ENCODE measurements around the gene PPIF. TPM values are rescaled to one million over a fixed set of nuclear protein-coding genes. Genes with fewer than 3 reads are reported as not detected.

Gene PPIF
- total RNA-seq, 1 experiment from 2014 or later = 47.2 TPM

DNA sequence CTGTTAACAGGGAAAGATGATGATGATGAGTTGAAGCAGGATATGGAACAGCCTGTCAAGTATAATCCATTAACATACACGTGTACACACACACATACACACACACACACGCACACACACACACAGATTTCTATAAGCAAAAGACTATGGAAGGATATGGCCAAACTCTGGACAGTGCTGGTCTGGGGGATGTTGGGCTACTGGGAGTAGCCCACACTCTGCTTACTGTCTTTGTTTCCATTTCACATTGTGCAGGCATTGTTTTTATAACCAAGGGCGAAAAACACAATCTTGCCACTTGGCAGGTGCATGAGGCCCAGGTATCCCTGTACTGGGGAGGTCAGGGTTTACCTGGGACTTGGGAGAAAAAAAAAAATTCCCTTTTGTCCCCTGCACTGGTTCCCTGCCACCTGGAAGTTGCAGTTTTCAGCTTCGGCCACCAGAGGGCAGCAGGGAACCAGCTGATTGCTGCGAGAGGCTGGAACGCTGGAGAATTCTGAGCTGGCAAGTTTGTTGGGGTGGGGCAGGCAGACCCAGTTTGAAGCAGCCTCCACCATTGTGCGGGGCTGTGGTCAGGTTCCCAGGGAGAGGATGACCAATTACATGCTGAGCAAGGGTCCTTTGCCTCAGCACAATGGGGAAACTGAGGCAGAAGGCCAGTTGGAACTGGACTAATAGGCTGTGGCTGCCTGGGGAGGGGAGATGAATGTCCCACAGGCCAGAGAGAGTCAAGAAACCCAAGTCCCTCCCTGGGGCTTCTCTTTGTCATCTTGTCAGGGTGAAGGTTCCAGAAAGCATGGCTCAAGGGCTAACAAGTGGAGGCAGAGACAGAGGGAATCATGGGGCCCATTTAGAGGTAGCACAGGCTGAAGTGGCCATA lies 27.3 kb downstream of the PPIF start:
- DNase-seq (ENCODE audit: low spot score) = peak; percentile 73

DNA sequence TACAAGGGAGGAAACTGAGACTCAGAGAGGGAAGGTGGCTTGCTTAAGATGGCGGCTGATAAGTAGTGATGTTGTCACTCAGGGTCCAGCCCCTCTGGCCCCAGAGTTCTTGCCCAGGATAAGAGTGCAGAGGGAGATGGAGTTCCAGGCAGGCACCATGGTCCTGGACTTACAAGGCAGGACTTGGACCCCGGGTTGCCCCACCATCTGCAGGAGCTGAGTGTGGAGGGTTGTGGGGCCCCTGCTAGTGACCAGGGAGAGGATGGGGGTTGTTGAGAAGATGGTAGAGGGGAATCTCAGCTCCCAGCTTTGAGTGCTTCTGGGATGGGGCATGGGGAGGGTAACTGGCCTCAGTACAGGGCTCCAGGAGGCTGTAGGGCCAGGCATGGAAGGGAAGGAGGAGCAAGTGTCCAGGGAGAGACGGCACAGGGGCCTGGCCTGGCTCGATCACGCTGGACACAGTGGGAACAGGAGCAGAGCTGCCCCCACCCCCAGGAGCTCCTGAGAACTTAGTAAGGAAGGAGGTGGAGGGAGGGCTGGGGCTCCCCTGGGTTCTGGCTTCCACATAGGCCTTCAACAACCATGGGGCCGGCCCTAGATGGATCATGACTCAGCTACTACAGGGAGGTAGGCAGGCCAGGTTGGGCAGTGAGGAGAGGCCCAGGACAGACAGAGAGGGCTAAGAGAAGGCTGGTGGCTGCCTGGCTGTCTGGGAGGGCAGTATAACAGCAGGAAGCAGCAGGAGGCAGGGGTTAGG lies 28.2 kb downstream of the PPIF start:
- DNase-seq (ENCODE audit: low spot score) = peak; percentile 64

DNA sequence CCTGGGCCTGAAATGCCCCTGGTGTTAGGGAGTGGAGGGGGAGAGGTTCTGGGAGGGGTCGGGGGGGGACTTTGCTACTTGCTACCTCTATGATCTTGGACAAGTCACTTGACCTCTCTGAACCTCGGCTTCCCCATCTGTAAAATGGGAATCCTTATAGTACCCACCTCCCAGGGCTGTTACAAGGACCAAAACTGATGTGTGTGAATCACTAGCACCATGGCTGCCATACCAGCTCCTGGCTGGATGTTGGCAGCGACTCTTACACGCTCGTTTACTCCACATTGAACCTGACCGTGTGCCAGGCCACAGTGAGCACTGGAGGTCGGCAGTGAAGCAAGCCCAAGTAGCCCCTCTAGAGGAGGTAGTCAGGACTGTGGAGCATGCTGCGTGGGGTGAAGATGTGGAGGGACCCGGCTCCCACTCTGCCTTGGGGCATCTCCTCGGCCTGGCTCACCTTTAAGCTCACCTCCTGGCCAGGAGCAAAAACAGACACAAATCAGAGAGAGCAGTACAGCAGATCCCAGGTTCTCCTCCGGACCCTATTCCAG lies 28.9 kb downstream of the PPIF start:
- DNase-seq (ENCODE audit: low spot score) = no peak

DNA sequence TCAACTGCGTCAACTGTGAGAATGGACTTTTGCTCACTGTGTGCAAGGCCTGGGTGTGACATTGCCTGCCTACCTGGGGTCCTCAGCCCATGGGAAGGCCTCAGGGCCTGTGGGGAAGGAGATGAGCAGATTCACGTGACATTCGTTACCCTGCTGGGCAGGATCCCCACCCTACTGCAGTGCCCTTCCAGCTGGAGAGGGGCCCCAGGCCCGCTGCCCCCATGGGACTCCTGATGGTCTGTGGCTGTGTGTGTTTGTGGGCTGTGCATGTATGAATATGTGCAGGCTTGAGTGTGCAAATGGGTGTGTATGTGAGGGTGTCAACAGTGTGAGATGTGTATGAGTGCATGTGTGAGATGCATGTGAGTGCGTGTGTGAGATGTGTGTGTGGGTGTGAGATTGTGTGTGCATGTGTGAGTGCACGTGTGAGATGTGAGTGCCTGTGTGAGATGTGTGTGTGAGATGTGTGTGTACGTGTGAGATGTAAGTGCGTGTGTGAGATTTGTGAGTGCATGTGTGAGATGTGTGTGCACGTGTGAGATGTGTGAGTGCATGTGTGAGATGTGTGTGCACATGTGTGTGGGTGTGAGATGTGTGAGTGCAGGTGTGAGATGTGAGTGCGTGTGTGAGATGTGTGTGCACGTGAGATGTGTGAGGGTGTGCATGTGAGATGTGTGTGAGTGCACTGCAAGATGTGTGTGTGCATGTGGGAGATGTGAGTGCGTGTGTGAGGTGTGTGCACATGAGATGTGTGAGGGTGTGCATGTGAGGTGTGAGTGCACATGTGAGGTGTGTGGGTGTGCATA lies 29.7 kb downstream of the PPIF start:
- no peak for DNase-seq (ENCODE audit: low spot score)

DNA sequence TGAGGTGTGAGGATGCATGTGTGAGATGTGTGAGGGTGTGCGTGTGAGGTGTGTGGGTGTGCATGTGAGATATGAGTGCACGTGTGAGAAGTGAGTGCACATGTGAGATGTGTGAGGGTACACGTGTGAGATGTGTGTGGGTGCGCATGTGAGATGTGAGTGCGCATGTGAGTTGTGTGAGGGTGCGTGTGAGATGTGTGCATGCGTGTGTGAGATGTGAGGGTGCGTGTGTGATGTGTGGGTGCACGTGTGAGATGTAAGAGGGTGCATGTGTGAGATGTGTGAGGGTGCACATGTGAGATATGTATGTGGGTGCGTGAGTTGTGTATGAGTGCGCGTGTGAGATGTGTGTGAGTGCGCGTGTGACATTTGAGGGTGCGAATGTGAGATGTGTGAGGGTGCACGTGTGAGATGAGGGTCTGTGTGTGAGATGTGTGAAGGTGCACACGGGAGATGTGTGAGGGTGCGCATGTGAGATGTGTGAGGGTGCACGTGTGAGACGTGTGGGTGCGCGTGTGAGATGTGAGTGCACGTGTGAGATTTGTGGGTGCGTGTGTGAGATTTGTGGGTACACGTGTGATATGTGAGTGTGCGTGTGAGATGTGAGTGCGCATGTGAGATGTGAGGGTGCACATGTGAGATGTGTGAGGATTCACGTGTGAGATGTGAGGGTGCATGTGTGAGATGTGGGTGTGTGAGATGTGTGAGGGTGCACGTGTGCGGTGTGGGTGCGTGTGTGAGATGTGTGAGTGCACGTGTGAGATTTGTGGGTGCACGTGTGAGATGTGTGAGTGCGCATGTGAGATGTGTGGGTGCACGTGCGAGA lies 30.5 kb downstream of the PPIF start:
- no peak for DNase-seq (ENCODE audit: low spot score)

DNA sequence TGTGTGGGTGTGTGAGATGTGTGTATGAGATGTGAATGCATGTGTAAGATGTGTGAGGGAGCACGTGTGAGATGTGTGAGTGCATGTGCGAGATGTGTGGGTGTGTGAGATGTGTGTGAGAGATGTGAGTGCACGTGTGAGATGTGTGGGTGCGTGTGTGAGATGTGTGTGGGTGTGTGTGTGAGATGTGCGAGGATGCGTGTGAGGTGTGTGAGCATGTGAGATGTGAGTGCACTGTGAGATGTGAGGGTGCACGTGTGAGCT lies 31.0 kb downstream of the PPIF start:
- DNase-seq (ENCODE audit: low spot score) = no peak

DNA sequence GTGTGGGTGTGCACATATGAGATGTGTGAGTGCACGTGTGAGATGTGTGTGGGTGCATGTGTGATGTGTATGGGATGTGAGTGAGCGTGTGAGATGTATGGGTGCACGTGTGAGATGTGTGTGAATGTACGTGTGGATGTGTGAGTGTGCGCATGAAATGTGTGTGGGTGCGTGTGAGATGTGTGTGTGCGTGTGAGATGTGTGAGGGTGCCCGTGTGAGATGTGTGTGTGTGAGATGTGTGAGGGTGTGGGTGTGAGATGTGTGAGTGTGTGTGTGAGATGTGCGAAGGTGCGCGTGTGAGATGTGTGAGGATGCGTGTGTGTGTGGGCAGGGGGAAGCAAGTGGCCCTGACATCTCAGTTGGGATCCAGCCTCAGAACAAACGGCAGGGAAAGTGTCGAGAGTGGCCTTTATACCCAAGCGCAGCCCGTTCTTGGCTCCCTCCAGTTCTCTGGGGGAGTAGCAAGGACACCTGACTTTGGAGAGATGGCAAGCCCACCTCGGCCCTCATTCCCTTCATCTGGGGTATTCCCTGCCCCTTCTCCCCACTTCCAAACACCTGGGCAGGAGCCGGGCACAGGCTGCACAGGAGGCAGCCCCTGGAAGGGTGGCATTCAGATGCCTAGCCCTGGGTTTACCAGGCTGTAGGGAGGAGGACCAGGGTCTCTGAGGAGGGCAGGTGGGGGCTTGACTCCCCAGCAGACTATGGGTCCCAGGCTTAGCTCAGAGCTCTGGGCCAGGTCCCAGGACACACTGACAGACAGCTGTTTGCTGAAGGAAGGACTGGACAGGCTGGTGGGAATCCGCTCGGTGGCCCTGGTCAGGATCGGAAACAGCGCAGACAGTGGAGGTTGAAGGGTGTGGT lies 31.6 kb downstream of the PPIF start:
- DNase-seq (ENCODE audit: low spot score) = no peak

DNA sequence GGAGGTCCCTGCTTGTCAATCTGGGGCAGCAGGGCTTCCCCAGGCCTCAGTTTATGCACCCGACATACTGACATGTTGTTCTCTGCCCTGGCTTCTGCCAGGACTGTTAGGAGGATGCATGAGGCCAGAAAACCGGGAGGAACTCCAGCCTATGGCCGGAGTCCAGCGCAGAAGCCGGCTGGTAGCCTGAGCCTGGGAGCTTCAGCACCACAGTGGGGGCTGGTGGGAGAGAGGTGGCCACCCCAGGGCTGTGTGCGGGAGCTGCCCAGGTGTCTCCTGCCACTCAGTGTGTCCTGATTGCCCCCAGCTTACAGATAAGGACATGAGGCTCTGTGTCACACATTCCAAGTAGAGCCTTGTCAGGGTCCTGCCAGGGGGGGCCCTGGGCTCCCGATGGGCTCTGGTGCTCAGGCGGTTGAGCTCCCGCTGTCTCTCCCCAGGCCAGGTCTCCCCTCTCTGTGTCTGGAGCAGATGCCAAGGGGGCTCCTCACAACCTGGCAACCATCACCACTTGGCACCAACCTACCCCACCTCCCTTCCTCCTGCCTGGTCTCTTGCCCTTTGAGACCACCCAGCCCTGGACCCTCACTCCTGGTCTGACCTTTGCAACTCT lies 32.3 kb downstream of the PPIF start:
- no peak for DNase-seq (ENCODE audit: low spot score)

DNA sequence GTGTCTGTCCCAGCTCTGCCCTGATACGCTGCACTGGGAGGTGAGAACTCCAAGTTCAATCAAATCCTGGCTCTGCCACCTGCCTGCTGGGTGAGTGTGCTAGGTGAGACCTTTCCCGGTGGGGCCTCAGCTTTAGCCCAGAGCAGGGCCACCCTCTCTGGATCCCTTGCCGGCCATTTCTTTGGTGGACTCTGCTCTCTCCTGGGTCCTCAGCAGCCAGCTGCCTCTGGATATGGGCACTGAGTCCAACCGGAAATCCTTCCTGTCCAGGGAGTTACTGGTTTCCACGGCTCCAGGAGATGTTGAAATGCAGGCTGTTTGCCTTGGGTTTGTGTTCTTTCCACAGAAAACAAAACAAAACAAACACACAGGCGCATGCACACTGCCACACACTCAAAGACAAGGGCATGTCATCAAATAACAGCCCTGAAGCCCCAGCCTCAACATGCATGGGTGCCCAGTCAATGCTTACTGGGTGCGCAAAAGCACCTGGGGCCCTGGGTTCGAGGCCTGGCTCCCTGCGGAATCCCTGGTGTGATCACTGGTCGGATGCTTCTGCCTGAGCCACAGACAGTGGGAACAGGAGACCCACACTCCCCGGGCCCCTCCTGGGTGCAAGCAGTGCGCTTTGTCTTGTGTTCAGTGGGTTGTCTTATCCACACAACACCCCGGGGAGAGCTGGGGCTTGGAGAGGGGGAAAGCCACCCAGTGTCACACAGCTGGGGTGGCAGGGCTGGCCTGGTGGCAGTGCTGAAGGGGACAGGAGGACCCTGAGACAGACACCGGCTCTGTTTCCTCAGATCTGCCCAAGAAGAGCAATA lies 33.1 kb downstream of the PPIF start:
- peak; percentile 74 for DNase-seq (ENCODE audit: low spot score)

DNA sequence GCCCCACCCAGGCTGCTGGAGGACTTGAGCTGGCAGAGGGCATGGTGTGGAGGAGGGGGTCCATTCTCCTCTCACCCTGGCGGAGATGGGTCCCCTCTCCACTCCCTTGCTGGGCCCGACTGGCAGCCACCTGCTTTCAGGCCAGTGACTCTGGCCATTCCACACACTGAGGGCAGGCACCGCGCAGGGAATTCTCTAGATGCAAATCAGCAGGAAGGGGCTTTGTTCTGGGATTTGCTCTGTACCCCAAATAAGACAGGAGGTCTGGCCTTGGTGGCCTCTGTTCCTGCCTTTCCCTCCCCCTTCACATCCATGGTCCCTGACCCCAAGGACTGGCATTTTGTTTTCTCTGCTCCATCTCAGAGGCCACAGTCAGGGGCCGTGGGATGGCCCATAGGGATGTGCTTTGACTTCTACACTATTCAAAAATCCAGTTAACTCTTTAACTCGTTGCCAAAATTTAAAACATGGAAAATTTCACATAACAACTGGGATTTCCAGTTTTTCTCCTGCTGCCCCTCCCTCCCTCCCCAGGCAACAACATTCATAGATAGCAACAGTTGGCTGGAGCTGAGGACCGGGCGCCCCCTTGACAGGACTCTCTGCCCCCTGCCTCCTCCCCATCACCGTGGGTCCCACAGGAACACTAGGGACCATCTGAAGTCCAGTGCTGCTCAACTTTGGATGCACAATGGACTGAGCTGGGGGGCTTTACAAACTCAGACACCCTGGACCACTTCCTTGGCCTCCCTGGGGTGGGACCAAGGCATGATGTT lies 33.9 kb downstream of the PPIF start:
- peak; percentile 23 for DNase-seq (ENCODE audit: low spot score)

DNA sequence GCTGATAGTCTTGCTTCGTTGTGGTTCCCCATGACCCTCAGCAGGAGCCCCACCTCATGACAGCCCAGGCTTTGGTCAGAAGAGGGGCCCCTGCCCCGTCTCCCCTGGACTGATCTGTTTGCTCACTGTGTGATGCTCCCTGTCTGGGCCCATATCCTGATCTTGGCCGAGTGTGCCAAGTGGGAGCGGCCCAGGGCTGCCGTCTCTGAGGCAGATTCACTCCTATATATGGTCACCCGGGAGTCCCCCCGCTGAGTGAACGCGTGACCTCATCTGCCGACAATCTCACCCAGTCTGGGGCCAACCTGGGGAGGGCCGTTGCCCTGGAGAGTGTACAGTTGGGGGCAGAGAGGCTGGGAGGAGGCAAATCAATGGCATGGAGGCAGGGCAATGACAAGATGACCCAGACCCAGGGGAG lies 34.5 kb downstream of the PPIF start:
- peak; percentile 97 for DNase-seq (ENCODE audit: low spot score)

DNA sequence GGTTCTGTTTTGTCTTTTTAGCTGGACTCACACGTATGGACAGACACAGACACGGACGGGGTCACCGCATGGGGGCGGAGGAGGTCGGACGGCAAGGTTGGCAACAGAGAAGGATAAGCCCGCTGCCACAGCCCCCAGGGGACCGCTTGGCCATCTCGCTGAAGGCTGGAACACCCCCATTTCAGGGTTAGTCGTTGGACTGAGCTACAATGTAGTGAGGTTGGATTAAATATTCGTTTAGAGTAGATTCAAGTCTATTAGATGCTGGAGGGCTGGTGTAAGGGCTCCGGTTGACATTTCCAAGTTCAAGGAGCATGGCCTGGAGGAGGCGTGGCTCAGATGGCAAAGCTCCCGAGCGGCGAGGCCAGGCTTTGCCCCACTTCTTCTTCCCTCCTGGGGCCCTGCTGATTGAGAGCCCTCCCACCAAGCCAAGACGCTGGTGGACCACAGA lies 35.2 kb downstream of the PPIF start:
- DNase-seq (ENCODE audit: low spot score) = no peak

DNA sequence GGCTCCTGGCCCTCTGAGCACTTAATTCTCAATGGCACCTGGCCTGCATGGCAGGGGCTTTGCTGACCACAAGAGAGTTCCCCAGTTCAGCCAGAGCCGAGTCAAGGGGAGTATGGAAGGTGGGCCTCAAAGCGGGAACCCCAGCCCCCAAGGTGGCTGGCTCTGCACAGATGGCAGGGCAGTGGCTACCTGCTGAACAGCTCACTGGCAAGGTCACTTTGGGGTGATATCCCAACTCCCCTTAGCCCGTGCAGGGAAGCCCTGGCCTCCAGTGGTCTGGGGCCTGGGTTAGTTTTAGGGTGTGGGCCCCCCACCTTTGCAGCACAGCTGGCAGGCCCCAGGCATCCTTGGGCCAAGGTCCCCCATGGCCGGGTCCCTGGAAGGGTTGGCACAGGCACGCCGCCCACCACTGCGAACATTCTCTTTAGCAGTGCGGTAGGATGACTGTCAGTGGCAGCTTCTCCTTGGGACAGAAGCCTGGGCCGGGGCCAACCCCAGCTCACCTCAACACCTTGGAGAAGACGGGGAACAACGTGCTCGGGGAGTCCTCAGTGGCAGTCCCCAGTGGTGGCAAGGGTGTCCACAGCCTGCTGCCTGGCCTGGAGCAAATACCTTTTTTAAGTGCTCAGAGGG lies 36.8 kb downstream of the PPIF start:
- DNase-seq (ENCODE audit: low spot score) = no peak

DNA sequence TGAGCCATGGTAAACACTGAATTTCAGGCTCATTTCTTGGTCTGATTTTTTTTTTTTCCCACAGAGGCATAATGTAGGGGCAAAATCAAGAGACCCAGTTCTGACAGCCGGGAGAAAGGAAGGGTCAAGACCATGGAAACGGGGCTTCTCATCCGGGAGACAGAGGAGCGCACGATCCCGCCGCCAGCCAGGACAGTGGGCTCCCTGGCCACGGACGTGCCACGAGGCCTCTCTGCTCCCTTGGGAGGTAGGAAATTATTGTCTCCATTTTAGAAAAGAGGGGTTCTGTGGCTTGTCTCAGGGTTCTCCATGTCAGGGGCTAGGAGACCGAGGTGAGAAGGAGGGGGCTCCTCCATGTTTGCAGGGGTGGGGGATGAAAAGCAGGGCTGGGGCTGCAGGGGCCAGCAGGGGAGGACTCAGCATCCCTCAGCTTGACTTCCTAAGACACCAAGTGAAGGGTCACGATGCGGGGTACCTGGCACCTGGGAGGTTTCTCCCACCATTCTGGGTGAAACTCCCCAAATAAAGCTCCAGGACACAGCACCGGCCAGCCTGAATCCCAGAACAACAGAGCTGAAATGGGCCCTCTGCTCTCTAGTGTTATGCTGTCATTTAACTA lies 37.6 kb downstream of the PPIF start:
- DNase-seq (ENCODE audit: low spot score) = no peak

DNA sequence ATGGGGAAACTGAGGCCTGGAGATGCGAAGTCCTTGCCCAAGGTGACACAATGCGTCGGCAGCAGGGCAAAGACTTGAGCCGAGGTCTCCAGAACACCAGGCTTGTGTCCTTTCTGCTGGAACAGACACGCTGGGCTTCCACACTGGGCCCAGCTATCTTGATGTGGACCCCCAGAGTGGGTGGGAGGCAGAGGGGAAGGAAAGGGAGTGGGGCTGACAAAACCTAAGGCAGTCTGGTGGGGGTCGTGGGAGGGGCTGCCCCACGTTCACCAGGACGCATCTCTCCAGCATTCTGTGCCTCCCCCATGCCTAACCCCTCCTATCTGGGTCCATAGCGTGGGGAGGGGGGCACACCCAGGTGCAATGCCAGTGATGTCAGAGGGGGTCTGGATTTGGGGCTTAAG lies 38.1 kb downstream of the PPIF start:
- no peak for DNase-seq (ENCODE audit: low spot score)

DNA sequence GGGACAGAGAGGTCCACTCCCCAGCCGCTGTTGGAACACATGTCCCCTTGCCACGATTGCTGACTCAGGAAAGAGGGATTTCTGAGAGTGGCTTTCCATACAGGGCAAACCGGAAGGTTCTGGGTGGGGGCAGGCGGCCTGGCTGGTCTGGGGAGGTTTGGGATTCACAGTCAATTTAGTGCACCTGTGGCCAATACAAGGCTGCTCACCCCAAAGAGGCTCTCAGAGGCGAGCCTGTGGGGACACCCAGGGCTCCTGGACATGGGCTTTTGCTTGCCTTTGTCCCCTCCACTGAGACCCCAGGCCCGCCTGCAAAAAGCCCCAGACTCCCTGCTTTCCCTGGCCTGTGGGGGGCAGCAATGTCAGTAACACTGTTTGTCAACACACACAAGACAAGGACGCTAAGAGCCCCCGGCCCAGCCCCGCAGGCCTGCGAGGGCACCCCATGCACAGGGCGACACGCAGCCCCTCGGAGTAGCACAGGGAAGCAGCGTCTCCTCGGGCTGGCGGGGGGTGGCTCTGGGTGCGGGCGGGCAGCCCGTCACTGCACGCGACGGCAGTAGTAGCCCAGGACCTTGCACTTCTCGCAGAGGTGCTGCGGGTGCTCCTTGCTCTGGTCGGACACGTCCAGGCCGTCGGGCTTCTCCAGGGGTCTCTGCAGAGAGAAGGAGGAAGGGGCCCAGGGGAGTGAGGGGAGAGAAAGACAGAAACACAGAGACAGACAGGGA lies 38.7 kb downstream of the PPIF start:
- DNase-seq (ENCODE audit: low spot score) = no peak

Data from A172 (cell line).